Heart right ventricle (tissue), 16 donors: ENCODE data around the gene LGR4. TPM values are rescaled to one million over a fixed set of nuclear protein-coding genes. Genes with fewer than 3 reads are reported as not detected.

Source experiments
- ATAC-seq, 8 donors: fragments of 200-7000 bp; cut with Tn5 transposase; one replicate each; pipeline ENCODE4 v1.9.1; 2020; ENCODE audit warnings: mild to moderate bottlenecking in 8 of 8, moderate library complexity in 8 of 8, moderate number of reproducible peaks in 1 of 8
- DNase-seq, 2 donors: peaks; one replicate each; pipeline ENCODE4 v3.0.0-alpha.2; 2020
- H3K27ac ChIP-seq, 10 donors: fragments of 200-600 bp; sonication (generic) in 2 of 10; one replicate each; pipeline versions ENCODE4 v1.5.0 to v1.8.0; 2020 to 2022; ENCODE audit warnings: mild to moderate bottlenecking in 3 of 10
- H3K27me3 ChIP-seq, 7 donors: fragments of 200-600 bp; one replicate each; pipeline ENCODE4 v1.8.0; 2021 to 2022; ENCODE audit warnings: mild to moderate bottlenecking in 2 of 7
- H3K36me3 ChIP-seq, 9 donors: fragments of 200-600 bp; sonication (generic) in 1 of 9; one replicate each; pipeline versions ENCODE4 v1.5.0 to v1.8.0; 2020 to 2022; ENCODE audit warnings: mild to moderate bottlenecking in 2 of 9
- H3K4me1 ChIP-seq, 9 donors: fragments of 200-600 bp; sonication (generic) in 1 of 9; one replicate each; pipeline versions ENCODE4 v1.5.0 to v1.8.0; 2020 to 2022; ENCODE audit warnings: mild to moderate bottlenecking in 4 of 9
- H3K4me3 ChIP-seq, 10 donors: fragments of 200-600 bp; sonication (generic) in 2 of 10; one replicate each; pipeline versions ENCODE4 v1.5.0 to v1.8.0; 2020 to 2022; ENCODE audit warnings: mild to moderate bottlenecking in 7 of 10, moderate library complexity in 2 of 10
- H3K9me3 ChIP-seq, 11 donors: fragments of 200-600 bp in 10 of 11; sonication (generic) in 2 of 11; one replicate each; pipeline versions ENCODE4 v1.5.0 to v1.8.0; 2013 to 2022; ENCODE audit warnings: mild to moderate bottlenecking in 2 of 11, control low read depth in 1 of 11, moderate library complexity in 1 of 11
- CTCF ChIP-seq, 9 donors: fragments of 200-600 bp; sonication (generic) in 2 of 9; IDR thresholded peaks; one replicate each; pipeline versions ENCODE4 v1.5.0 to v1.8.0; 2021 to 2022; ENCODE audit warnings: antibody characterized with exemption in 9 of 9, mild to moderate bottlenecking in 5 of 9, moderate library complexity in 1 of 9
- WGBS, 2 donors: extraction: QIAGEN DNeasy Blood & Tissue Kit; methylation state at CpG; one replicate each; pipeline ENCODE4 v1.1.7; 2013; ENCODE audit warnings: inconsistent platforms in 1 of 2; 5-methylcytosine and 5-hydroxymethylcytosine counted together
- intact Hi-C, 10 donors: fragments of 100-400 bp; cut with DNase I; formaldehyde crosslinking; loops; one replicate each; pipeline versions ENCODE4 v1.11.1 to v1.14.2; 2022
- polyA plus RNA-seq, 2 donors: library from polyadenylated mRNA; stranded (reverse); fragments of 200-250 nt; gene quantifications; one replicate each; pipeline ENCODE4 v1.2.3, GENCODE V29; 2013
- total RNA-seq, 10 donors: library from RNA; stranded (reverse); fragmentation: NEBNext Ultra II Directional in 3 of 10; extraction: Animal tissue kit (Norgen Biotek cat#: 25700) in 3 of 10; gene quantifications; one replicate each; pipeline versions ENCODE4 v1.2.1 to v1.2.4, GENCODE V29; 2021 to 2023
- donor health status: Arrhythmogenic right ventricular cardiomyopathy.
- donor health status: ischemic (EF 13 %, LVEDD 7.1; RV severe dilation, severe dysfunction).
- donor health status: healthy with polysubstance abuse.
- donor health status: DM: no; HTN: yes; CAD: no.
- donor health status: DM: no; HTN: no; CAD: no.
- donor health status: ischemic (EF 25% LVEDD 6.9; RV normal size, moderate dysfunction).
- donor health status: ischemic (EF 25% LVEDD 5.7; RV mildly dilated, moderate dysfunction).
- donor health status: healthy.
- donor health status: DM: yes; HTN: yes; CAD: no.
- donor health status: Ischemic cardiomyopathy.
- donor health status: ischemic (EF 35%, LVEDD 5.7; RV mildly dilated, moderate dysfunction).
- donor health status: nonischemic (EF 11% LVEDD 7.7; RV severe dilation, severe dysfunction).
- donor health status: DM: yes; HTN: yes; CAD: no.
- donor health status: PGD.
- donor health status: ischemic (EF 29% LVEDD 5.4; RV normal size, mild dysfunction).
- donor health status: nonischemic (EF 23%, LVEDD 6.1; RV moderate dilation, normal function).

LGR4 gene
- total and polyA plus RNA-seq, 12 donors = 6.0 to 41.0 (median 21.7) TPM

- no peak for ATAC-seq
- no peaks in the 10 kb centered on the region for H3K36me3 ChIP-seq
- H3K9me3 ChIP-seq = no peaks in the 10 kb centered on the region
- no peaks in the 10 kb centered on the region for H3K27me3 ChIP-seq
- H3K27ac ChIP-seq = no peak overlapping the region
- no peak for TF ChIP-seq CTCF (IDR thresholded peaks at IDR 0.05)
- intact Hi-C loops = no loop called here
- WGBS, 2 donors = 97 to 99% methylated on average over 4 of the region's 4 CpGs
- H3K4me3 ChIP-seq = no peak overlapping the region
- no peak for DNase-seq
- peaks cover 0 to 22% (median 6%) of the 10 kb centered on the region in 9 donors for H3K4me1 ChIP-seq
Observed at GRCh38 chr11:27445625-27446024, 27.0 kb downstream of the LGR4 start.

- H3K4me1 ChIP-seq = peaks cover 0 to 19% (median 0%) of the 10 kb centered on the region in 9 donors
- WGBS, 2 donors = 67 to 70% methylated on average over 2 of the region's 2 CpGs
- ATAC-seq = no peak
- no peak for DNase-seq
- H3K36me3 ChIP-seq = no peaks in the 10 kb centered on the region
- no peak overlapping the region for H3K27ac ChIP-seq
- no peaks in the 10 kb centered on the region for H3K9me3 ChIP-seq
- intact Hi-C loops = no loop called here
- H3K4me3 ChIP-seq = no peak overlapping the region
- H3K27me3 ChIP-seq = no peaks in the 10 kb centered on the region
- no peak for TF ChIP-seq CTCF (IDR thresholded peaks at IDR 0.05)
Observed at GRCh38 chr11:27444801-27445215, 27.8 kb downstream of the LGR4 start.

- Histone ChIP-seq H3K36me3 (no peaks in the 10 kb centered on the region), H3K27ac (no peak overlapping the region), H3K9me3 (no peaks in the 10 kb centered on the region), H3K4me1 (peaks cover 0 to 19% (median 0%) of the 10 kb centered on the region in 9 donors), H3K27me3 (no peaks in the 10 kb centered on the region), H3K4me3 (no peak overlapping the region)
- WGBS, 2 donors = 75 to 80% methylated on average over 5 of the region's 5 CpGs
- ATAC-seq (no peak), DNase-seq (no peak)
- no peak for TF ChIP-seq CTCF (IDR thresholded peaks at IDR 0.05)
- intact Hi-C loops = no loop called here
Observed at GRCh38 chr11:27443746-27444507, 28.7 kb downstream of the LGR4 start.

- Histone ChIP-seq H3K36me3 (no peaks in the 10 kb centered on the region), H3K27me3 (no peaks in the 10 kb centered on the region), H3K27ac (no peak overlapping the region), H3K4me3 (no peak overlapping the region), H3K9me3 (no peaks in the 10 kb centered on the region), H3K4me1 (peaks cover 0 to 24% (median 6%) of the 10 kb centered on the region in 9 donors)
- TF ChIP-seq CTCF (IDR thresholded peaks at IDR 0.05) = no peak
- DNase-seq (no peak), ATAC-seq (no peak)
- intact Hi-C loops = no loop called here
- WGBS, 2 donors = 73 to 85% methylated on average over 4 of the region's 4 CpGs
Observed at GRCh38 chr11:27443227-27443626, 29.4 kb downstream of the LGR4 start.
